Peyer's patch (tissue), 4 donors: ENCODE results near the gene PITRM1.

Source experiments
- CTCF ChIP-seq, 6 experiments: fragments of 450-650 bp in 4 of 6; fragments of 200-600 bp in 2 of 6; sonication (generic) in 1 of 6; IDR thresholded peaks; one replicate each; pipeline ENCODE4 v1.5.1; 2017 to 2019; ENCODE audit warnings: antibody characterized with exemption in 6 of 6, mild to moderate bottlenecking in 3 of 6, moderate library complexity in 1 of 6
- POLR2A ChIP-seq, 2 donors: fragments of 450-650 bp; IDR thresholded peaks; one replicate each; pipeline ENCODE4 v1.5.1; 2017; ENCODE audit warnings: antibody characterized with exemption in 2 of 2, mild to moderate bottlenecking in 2 of 2, moderate library complexity in 2 of 2

- TF ChIP-seq CTCF (IDR thresholded peaks at IDR 0.05) (no peak), POLR2A (IDR thresholded peaks at IDR 0.05) (no peak)
Measured at GRCh38 chr10:3186368-3186767, 13.8 kb upstream of the PITRM1 start.
